GM12878 (cell line): ENCODE results near the gene CCIN. TPM values are rescaled to one million over a fixed set of nuclear protein-coding genes. Genes with fewer than 3 reads are reported as not detected.

ENCODE experiments used
- BACH1 ChIP-seq: fragments of 450-650 bp; IDR thresholded peaks from 2 replicates; pipeline ENCODE4 v1.6.1; 2017; ENCODE audit warnings: mild to moderate bottlenecking, borderline replicate concordance
- CEBPB ChIP-seq, 2 experiments: fragments of 150-350 bp in 1 of 2; IDR thresholded peaks; 2 replicates each; pipeline ENCODE4 v1.6.1; 2012 to 2014; ENCODE audit warnings: low read depth in 2 of 2, low read length in 2 of 2, borderline replicate concordance in 1 of 2, inconsistent platforms in 1 of 2
- DPF2 ChIP-seq: fragments of 450-650 bp; IDR thresholded peaks from 2 replicates; pipeline ENCODE4 v1.6.1; 2017; ENCODE audit warnings: mild to moderate bottlenecking
- KDM1A ChIP-seq: fragments of 200-600 bp; sonication (generic); IDR thresholded peaks from 2 replicates; pipeline ENCODE4 v1.6.1; 2016; ENCODE audit warnings: borderline replicate concordance
- NFYB ChIP-seq: IDR thresholded peaks from 2 replicates; pipeline ENCODE4 v1.6.1; 2011; ENCODE audit warnings: low read depth, mild to moderate bottlenecking, low read length, improper control_type of control experiment, moderate library complexity; ENCODE audit not compliant: insufficient read depth
- NR2F1 ChIP-seq: fragments of 450-650 bp; conservative IDR thresholded peaks from 2 replicates; pipeline ENCODE4 v1.6.1; 2017; ENCODE audit warnings: mild to moderate bottlenecking
- RUNX3 ChIP-seq: IDR thresholded peaks from 2 replicates; pipeline ENCODE4 v1.6.1; 2012; ENCODE audit warnings: low read length, inconsistent platforms
- SP1 ChIP-seq: IDR thresholded peaks from one replicate; pipeline ENCODE4 v1.6.1; 2011; ENCODE audit warnings: low read depth, low read length
- SREBF2 ChIP-seq: IDR thresholded peaks from 2 replicates; pipeline ENCODE4 v1.6.1; 2012; ENCODE audit warnings: mild to moderate bottlenecking, low read length
- TAF1 ChIP-seq: IDR thresholded peaks from 2 replicates; pipeline ENCODE4 v1.6.1; 2011; ENCODE audit warnings: mild to moderate bottlenecking, low read depth, low read length, borderline replicate concordance
- TARDBP ChIP-seq: IDR thresholded peaks from 2 replicates; pipeline ENCODE4 v1.6.1; 2016; ENCODE audit warnings: borderline replicate concordance
- TCF7 ChIP-seq: IDR thresholded peaks from 2 replicates; pipeline ENCODE4 v1.6.1; 2014; ENCODE audit warnings: antibody characterized with exemption, borderline replicate concordance
- WRNIP1 ChIP-seq: IDR thresholded peaks from 2 replicates; pipeline ENCODE4 v1.6.1; 2011; ENCODE audit warnings: low read depth, low read length, improper control_type of control experiment, borderline replicate concordance
- polyA plus RNA-seq, 11 experiments: library from polyadenylated mRNA; depleted of rRNA in 4 of 11; unstranded in 6 of 11; stranded (reverse) in 5 of 11; fragments of >200 nt; fragmentation: Nextera tagmentation in 4 of 11; fragmentation: Illumina TruSeq in 1 of 11; extraction: Ambion mirVana in 4 of 11; extraction: Trizol in 1 of 11; gene quantifications; 1 replicate in 1 of 11; 2 replicates in 10 of 11; pipeline versions ENCODE4 v1.2.1 to v1.2.3, GENCODE V29; 2011 to 2016; ENCODE audit warnings: inconsistent platforms in 2 of 11, missing spikeins in 2 of 11, low read depth in 1 of 11
- total RNA-seq, 4 experiments: library from RNA; depleted of rRNA in 3 of 4; stranded (reverse); fragments of >200 nt in 3 of 4; fragmentation: Illumina TruSeq in 1 of 4; extraction: Trizol in 1 of 4; gene quantifications; 2 replicates each; pipeline versions ENCODE4 v1.2.1 to v1.2.3, GENCODE V29; 2013 to 2021
- TF ChIP-seq, protein P1 (sequence below): fragments of 450-650 bp; IDR thresholded peaks from 2 replicates; pipeline ENCODE4 v1.6.1; 2017; ENCODE audit warnings: antibody characterized with exemption, mild to moderate bottlenecking, moderate library complexity
- TF ChIP-seq, protein P2 (sequence below): IDR thresholded peaks from 2 replicates; pipeline ENCODE4 v1.6.1; 2012; ENCODE audit warnings: low read depth, low read length, improper control_type of control experiment
- TF ChIP-seq, protein P3 (sequence below): fragments of 450-650 bp; IDR thresholded peaks from 2 replicates; pipeline ENCODE4 v1.6.1; 2017; ENCODE audit warnings: borderline replicate concordance
- TF ChIP-seq, protein P4 (sequence below): fragments of 450-650 bp; IDR thresholded peaks from 2 replicates; pipeline ENCODE4 v1.6.1; 2016; ENCODE audit warnings: mild to moderate bottlenecking
- TF ChIP-seq, protein P5 (sequence below): IDR thresholded peaks from 2 replicates; pipeline ENCODE4 v1.6.1; 2011; ENCODE audit warnings: borderline replicate concordance, low read depth, mild to moderate bottlenecking, moderate library complexity, mixed read lengths, low read length; ENCODE audit not compliant: insufficient read depth; ENCODE audit errors: extremely low read length
- TF ChIP-seq, protein P6 (sequence below): fragments of 450-650 bp; IDR thresholded peaks from 2 replicates; pipeline ENCODE4 v1.6.1; 2017; ENCODE audit warnings: mild to moderate bottlenecking

CCIN gene
- total and polyA plus RNA-seq, 10 of the 15 experiments (the other 5 are each of a cell fraction or from before 2014, with no cell fraction given) = not detected

DNA sequence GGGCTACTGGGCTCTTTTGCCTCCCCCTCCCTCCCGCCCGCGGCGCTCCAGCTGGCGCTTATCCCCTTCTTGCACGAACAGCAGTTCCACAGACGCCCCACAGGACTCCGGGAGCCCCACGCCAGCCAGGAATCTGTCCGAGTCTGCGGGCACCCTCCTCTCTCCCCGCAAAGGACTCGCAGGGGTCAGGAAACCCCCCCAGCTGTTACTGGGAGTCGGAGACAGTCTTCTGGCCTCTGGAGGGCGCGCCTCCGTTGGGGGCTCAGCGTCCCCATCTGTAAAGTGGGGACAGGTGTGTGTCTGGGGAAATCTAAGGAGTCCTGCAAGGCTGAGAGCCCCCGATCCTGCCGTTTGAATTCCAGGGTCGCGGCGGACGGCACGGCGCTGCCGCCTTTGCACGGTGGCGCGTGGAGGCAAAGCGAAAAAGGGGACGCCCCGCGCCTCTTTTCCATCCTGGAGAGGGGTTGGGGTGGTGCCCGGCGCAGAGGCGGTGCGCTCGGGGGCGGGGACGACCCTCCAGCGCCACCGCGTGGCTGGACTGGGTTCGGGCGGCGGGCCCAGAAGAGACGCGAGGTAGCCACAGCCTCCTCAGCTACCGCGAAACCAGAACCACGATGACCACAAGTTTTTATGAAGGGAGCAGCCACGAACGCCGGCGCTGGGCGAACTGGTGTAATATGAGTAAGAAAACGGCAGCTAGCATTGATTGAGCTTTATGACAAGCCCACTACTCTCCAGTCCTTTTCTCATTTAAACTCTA is 2.8 kb upstream of the CCIN start (continued):
- TF ChIP-seq, protein P1, sequence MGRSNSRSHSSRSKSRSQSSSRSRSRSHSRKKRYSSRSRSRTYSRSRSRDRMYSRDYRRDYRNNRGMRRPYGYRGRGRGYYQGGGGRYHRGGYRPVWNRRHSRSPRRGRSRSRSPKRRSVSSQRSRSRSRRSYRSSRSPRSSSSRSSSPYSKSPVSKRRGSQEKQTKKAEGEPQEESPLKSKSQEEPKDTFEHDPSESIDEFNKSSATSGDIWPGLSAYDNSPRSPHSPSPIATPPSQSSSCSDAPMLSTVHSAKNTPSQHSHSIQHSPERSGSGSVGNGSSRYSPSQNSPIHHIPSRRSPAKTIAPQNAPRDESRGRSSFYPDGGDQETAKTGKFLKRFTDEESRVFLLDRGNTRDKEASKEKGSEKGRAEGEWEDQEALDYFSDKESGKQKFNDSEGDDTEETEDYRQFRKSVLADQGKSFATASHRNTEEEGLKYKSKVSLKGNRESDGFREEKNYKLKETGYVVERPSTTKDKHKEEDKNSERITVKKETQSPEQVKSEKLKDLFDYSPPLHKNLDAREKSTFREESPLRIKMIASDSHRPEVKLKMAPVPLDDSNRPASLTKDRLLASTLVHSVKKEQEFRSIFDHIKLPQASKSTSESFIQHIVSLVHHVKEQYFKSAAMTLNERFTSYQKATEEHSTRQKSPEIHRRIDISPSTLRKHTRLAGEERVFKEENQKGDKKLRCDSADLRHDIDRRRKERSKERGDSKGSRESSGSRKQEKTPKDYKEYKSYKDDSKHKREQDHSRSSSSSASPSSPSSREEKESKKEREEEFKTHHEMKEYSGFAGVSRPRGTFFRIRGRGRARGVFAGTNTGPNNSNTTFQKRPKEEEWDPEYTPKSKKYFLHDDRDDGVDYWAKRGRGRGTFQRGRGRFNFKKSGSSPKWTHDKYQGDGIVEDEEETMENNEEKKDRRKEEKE = no peak
- TF ChIP-seq KDM1A (no peak), TCF7 (no peak), SP1 (no peak), SREBF2 (no peak), TARDBP (no peak), NFYB (no peak), TAF1 (no peak), CEBPB (IDR thresholded peaks at IDR 0.05; ENCODE audit: borderline replicate concordance in 1 of 2, low read depth in 2 of 2, low read length in 2 of 2) (no peak), NR2F1 (no peak), RUNX3 (peak; percentile 91), WRNIP1 (no peak), BACH1 (peak; percentile 25; the same call in 1 of the 2 replicates), DPF2 (0 out of 2 replicates have a peak, but pooled peaks have one; percentile 22)
- TF ChIP-seq, protein P2, sequence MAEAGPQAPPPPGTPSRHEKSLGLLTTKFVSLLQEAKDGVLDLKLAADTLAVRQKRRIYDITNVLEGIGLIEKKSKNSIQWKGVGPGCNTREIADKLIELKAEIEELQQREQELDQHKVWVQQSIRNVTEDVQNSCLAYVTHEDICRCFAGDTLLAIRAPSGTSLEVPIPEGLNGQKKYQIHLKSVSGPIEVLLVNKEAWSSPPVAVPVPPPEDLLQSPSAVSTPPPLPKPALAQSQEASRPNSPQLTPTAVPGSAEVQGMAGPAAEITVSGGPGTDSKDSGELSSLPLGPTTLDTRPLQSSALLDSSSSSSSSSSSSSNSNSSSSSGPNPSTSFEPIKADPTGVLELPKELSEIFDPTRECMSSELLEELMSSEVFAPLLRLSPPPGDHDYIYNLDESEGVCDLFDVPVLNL = no peak
- TF ChIP-seq, protein P3, sequence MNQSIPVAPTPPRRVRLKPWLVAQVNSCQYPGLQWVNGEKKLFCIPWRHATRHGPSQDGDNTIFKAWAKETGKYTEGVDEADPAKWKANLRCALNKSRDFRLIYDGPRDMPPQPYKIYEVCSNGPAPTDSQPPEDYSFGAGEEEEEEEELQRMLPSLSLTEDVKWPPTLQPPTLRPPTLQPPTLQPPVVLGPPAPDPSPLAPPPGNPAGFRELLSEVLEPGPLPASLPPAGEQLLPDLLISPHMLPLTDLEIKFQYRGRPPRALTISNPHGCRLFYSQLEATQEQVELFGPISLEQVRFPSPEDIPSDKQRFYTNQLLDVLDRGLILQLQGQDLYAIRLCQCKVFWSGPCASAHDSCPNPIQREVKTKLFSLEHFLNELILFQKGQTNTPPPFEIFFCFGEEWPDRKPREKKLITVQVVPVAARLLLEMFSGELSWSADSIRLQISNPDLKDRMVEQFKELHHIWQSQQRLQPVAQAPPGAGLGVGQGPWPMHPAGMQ = peak; percentile 60; the same call in 1 of the 2 replicates
- TF ChIP-seq, protein P4, sequence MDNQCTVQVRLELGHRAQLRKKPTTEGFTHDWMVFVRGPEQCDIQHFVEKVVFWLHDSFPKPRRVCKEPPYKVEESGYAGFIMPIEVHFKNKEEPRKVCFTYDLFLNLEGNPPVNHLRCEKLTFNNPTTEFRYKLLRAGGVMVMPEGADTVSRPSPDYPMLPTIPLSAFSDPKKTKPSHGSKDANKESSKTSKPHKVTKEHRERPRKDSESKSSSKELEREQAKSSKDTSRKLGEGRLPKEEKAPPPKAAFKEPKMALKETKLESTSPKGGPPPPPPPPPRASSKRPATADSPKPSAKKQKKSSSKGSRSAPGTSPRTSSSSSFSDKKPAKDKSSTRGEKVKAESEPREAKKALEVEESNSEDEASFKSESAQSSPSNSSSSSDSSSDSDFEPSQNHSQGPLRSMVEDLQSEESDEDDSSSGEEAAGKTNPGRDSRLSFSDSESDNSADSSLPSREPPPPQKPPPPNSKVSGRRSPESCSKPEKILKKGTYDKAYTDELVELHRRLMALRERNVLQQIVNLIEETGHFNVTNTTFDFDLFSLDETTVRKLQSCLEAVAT = no peak
- TF ChIP-seq, protein P5, sequence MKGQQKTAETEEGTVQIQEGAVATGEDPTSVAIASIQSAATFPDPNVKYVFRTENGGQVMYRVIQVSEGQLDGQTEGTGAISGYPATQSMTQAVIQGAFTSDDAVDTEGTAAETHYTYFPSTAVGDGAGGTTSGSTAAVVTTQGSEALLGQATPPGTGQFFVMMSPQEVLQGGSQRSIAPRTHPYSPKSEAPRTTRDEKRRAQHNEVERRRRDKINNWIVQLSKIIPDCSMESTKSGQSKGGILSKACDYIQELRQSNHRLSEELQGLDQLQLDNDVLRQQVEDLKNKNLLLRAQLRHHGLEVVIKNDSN = no peak
- TF ChIP-seq, protein P6, sequence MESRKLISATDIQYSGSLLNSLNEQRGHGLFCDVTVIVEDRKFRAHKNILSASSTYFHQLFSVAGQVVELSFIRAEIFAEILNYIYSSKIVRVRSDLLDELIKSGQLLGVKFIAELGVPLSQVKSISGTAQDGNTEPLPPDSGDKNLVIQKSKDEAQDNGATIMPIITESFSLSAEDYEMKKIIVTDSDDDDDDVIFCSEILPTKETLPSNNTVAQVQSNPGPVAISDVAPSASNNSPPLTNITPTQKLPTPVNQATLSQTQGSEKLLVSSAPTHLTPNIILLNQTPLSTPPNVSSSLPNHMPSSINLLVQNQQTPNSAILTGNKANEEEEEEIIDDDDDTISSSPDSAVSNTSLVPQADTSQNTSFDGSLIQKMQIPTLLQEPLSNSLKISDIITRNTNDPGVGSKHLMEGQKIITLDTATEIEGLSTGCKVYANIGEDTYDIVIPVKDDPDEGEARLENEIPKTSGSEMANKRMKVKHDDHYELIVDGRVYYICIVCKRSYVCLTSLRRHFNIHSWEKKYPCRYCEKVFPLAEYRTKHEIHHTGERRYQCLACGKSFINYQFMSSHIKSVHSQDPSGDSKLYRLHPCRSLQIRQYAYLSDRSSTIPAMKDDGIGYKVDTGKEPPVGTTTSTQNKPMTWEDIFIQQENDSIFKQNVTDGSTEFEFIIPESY = no peak
